CD4-positive, alpha-beta T cell treated with Interferon alpha-2 for 1 hour (primary cell): ENCODE measurements around the gene BTD.
"Not testable (repeated sequence)": the region's sequence is repeated elsewhere in the genome, so short reads cannot be mapped to it uniquely, and the experiment has no call there.

Experiments used
- DNase-seq, 2 donors: peaks; one replicate each; pipeline ENCODE4 v3.0.0-alpha.2; 2020 to 2022

Gene BTD

GRCh38 chr3:15606434-15606891 is 4.9 kb downstream of the BTD start:
- no peak for DNase-seq

- no peak for DNase-seq
These were observed 8.7 kb downstream of the BTD start for GRCh38 chr3:15610082-15610759.

- no peak for DNase-seq
These were observed 9.5 kb downstream of the BTD start for GRCh38 chr3:15611018-15611417.

GRCh38 chr3:15612001-15612400 is 10.5 kb downstream of the BTD start:
- DNase-seq = no peak

GRCh38 chr3:15614958-15615357 is 13.4 kb downstream of the BTD start:
- no peak for DNase-seq

- DNase-seq = no peak
These were observed 14.5 kb downstream of the BTD start for GRCh38 chr3:15616053-15616452.

GRCh38 chr3:15619659-15620464 is 18.3 kb downstream of the BTD start:
- not testable (repeated sequence) for DNase-seq

- peak in 1 of 2 donors; percentile 57 for DNase-seq
These were observed 22.2 kb downstream of the BTD start for GRCh38 chr3:15623535-15624440.

- no peak for DNase-seq
These were observed 27.4 kb downstream of the BTD start for GRCh38 chr3:15628967-15629366.

- peak; percentile 71 to 84 for DNase-seq
These were observed 28.5 kb downstream of the BTD start for GRCh38 chr3:15629860-15630597.

- DNase-seq = peak in 1 of 2 donors; percentile 11
These were observed 29.3 kb downstream of the BTD start for GRCh38 chr3:15630646-15631350.

- no peak for DNase-seq
These were observed 30.1 kb downstream of the BTD start for GRCh38 chr3:15631426-15632211.

- no peak for DNase-seq
These were observed 30.7 kb downstream of the BTD start for GRCh38 chr3:15632212-15632580.

GRCh38 chr3:15633159-15633558 is 31.6 kb downstream of the BTD start:
- DNase-seq = no peak

GRCh38 chr3:15633766-15634598 is 32.4 kb downstream of the BTD start:
- no peak for DNase-seq

GRCh38 chr3:15634671-15635070 is 33.1 kb downstream of the BTD start:
- DNase-seq = no peak

GRCh38 chr3:15635121-15635661 is 33.6 kb downstream of the BTD start:
- no peak for DNase-seq

GRCh38 chr3:15636028-15636709 is 34.6 kb downstream of the BTD start:
- peak; percentile 4 to 21 for DNase-seq
